SU-DHL-6 (cell line): ENCODE measurements around the gene CTXND1.

Experiments
- H2AFZ ChIP-seq: fragments of 200-600 bp; sonication (generic); 2 replicates; pipeline ENCODE4 v1.6.1; 2014; ENCODE audit warnings: low read depth, mild to moderate bottlenecking, moderate library complexity, mixed read lengths, antibody characterized with exemption, low read length; ENCODE audit not compliant: severe bottlenecking
- H3F3A ChIP-seq: fragments of 200-600 bp; shearing (Covaris generic); 2 replicates; pipeline ENCODE4 v1.6.0; 2016; ENCODE audit warnings: antibody characterized with exemption, mild to moderate bottlenecking; ENCODE audit not compliant: insufficient read depth
- H3K27ac ChIP-seq: fragments of 200-600 bp; sonication (generic); 2 replicates; pipeline ENCODE4 v1.5.1; 2016; ENCODE audit warnings: low read depth, mild to moderate bottlenecking, low read length, moderate library complexity, mixed read lengths
- H3K27me3 ChIP-seq: fragments of 200-600 bp; sonication (generic), shearing (Covaris generic); 2 replicates; pipeline ENCODE4 v1.6.0; 2014; ENCODE audit warnings: mild to moderate bottlenecking, low read length
- H3K36me3 ChIP-seq: fragments of 200-600 bp; sonication (generic); 2 replicates; pipeline ENCODE4 v1.6.1; 2014; ENCODE audit warnings: mild to moderate bottlenecking, low read length, mixed read lengths
- H3K4me2 ChIP-seq: fragments of 300-600, 200-600 bp; shearing (Covaris generic), sonication (generic); 2 replicates; pipeline ENCODE4 v1.6.0; 2014; ENCODE audit warnings: low read length, low read depth, mild to moderate bottlenecking; ENCODE audit not compliant: poor library complexity, severe bottlenecking
- H3K4me3 ChIP-seq: fragments of 200-600 bp; sonication (generic); 2 replicates; pipeline ENCODE4 v1.5.1; 2014; ENCODE audit warnings: antibody characterized with exemption, low read length, mild to moderate bottlenecking, mixed read lengths; ENCODE audit not compliant: insufficient read depth, poor library complexity, severe bottlenecking
- H3K79me2 ChIP-seq: fragments of 200-600 bp; sonication (generic); 2 replicates; pipeline ENCODE4 v1.6.1; 2014; ENCODE audit warnings: mild to moderate bottlenecking, low read length, moderate library complexity; ENCODE audit not compliant: insufficient read depth
- H3K9ac ChIP-seq: fragments of 200-600 bp; sonication (generic); 2 replicates; pipeline ENCODE4 v1.7.0; 2014; ENCODE audit warnings: mild to moderate bottlenecking, low read length
- H3K9me2 ChIP-seq: fragments of 200-600 bp; sonication (generic); replicated peaks from 2 replicates; pipeline ENCODE4 v1.6.1; 2014; ENCODE audit warnings: low read length; ENCODE audit not compliant: insufficient read depth
- H3K9me3 ChIP-seq: fragments of 200-600 bp; sonication (generic); 2 replicates; pipeline ENCODE4 v1.6.1; 2014; ENCODE audit warnings: low read length, mixed read lengths; ENCODE audit not compliant: insufficient read depth
- H4K20me1 ChIP-seq: fragments of 200-600 bp; sonication (generic); 2 replicates; pipeline ENCODE4 v1.6.1; 2014; ENCODE audit warnings: low read depth, mild to moderate bottlenecking, antibody characterized with exemption, low read length, moderate library complexity, mixed read lengths
- CTCF ChIP-seq: fragments of 200-600 bp; sonication (generic); IDR thresholded peaks from one replicate; pipeline ENCODE4 v1.5.1; 2017; ENCODE audit warnings: antibody characterized with exemption, mild to moderate bottlenecking, low read length, moderate library complexity; ENCODE audit not compliant: insufficient read depth, poor library complexity, severe bottlenecking
- EZH2phosphoT487 ChIP-seq: fragments of 200-600 bp; sonication (generic), shearing (Covaris generic); conservative IDR thresholded peaks from 2 replicates; pipeline ENCODE4 v1.6.1; 2018; ENCODE audit warnings: mild to moderate bottlenecking, antibody characterized with exemption, low read length, moderate library complexity, mixed read lengths

The CTXND1 gene

GRCh38 chr15:80234883-80235282 is 17.1 kb downstream of the CTXND1 start:
- peak; percentile 49 for TF ChIP-seq CTCF
- TF ChIP-seq EZH2phosphoT487: no peak
- Histone ChIP-seq H3K79me2 (no peaks in the 10 kb centered on the region), H2AFZ (no peak overlapping the region), H3K27me3 (no peaks in the 10 kb centered on the region), H3K9me3 (no peaks in the 10 kb centered on the region), H3K4me3 (no peak overlapping the region), H3K9ac (no peak overlapping the region), H3K9me2 (no peaks in the 10 kb centered on the region), H3K27ac (no peak overlapping the region), H3F3A (no peaks in the 10 kb centered on the region), H3K36me3 (no peaks in the 10 kb centered on the region), H4K20me1 (no peaks in the 10 kb centered on the region), H3K4me2 (no peak overlapping the region)

- H3K9ac ChIP-seq: no peak overlapping the region
- no peaks in the 10 kb centered on the region for H3K27me3 ChIP-seq
- H4K20me1 ChIP-seq: no peaks in the 10 kb centered on the region
- H3K4me3 ChIP-seq: no peak overlapping the region
- no peaks in the 10 kb centered on the region for H3K9me3 ChIP-seq
- TF ChIP-seq EZH2phosphoT487 (no peak), CTCF (no peak)
- no peaks in the 10 kb centered on the region for H3K79me2 ChIP-seq
- no peak overlapping the region for H2AFZ ChIP-seq
- H3K4me2 ChIP-seq: no peak overlapping the region
- no peaks in the 10 kb centered on the region for H3F3A ChIP-seq
- no peaks in the 10 kb centered on the region for H3K36me3 ChIP-seq
- H3K27ac ChIP-seq: no peak overlapping the region
- H3K9me2 ChIP-seq: no peaks in the 10 kb centered on the region
These were observed 18.4 kb downstream of the CTXND1 start for GRCh38 chr15:80233581-80233980.

DNA sequence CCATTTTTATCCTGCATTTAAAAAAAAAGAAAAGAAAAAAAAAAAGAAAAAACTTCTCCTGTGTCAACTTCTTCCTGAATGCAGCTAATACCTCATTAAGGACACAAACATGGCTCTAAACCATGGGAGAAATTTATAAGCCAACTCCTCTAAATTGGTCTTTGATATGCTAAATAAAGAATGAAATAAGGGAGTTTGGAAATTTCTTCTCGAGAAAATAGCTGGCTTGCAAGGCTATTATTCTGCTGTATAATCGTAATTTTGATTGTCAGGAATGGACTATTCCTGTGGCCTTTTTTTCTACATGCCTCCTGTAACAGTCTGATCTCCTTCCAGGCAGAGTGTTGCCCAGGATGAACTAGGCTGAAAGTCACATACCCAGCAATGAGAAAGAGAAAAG is 20.6 kb downstream of the CTXND1 start:
- no peaks in the 10 kb centered on the region for H4K20me1 ChIP-seq
- no peak overlapping the region for H3K4me2 ChIP-seq
- TF ChIP-seq CTCF (no peak), EZH2phosphoT487 (no peak)
- H3K79me2 ChIP-seq: no peaks in the 10 kb centered on the region
- no peak overlapping the region for H3K27ac ChIP-seq
- H3K9ac ChIP-seq: no peak overlapping the region
- H3K36me3 ChIP-seq: no peaks in the 10 kb centered on the region
- no peaks in the 10 kb centered on the region for H3K27me3 ChIP-seq
- no peak overlapping the region for H3K4me3 ChIP-seq
- H3K9me3 ChIP-seq: no peaks in the 10 kb centered on the region
- no peak overlapping the region for H2AFZ ChIP-seq
- H3K9me2 ChIP-seq: no peaks in the 10 kb centered on the region
- no peaks in the 10 kb centered on the region for H3F3A ChIP-seq
